Keratinocyte (primary cell): Measurements from ENCODE around the gene ZNF280A.

Experiments used
- CTCF ChIP-seq, 3 experiments: IDR thresholded peaks in 1 of 3; conservative IDR thresholded peaks in 1 of 3; optimal IDR thresholded peaks in 1 of 3; 2 replicates in 2 of 3; 3 replicates in 1 of 3; pipeline versions ENCODE3 to v1.5.1; 2011; ENCODE audit warnings: low read length in 3 of 3, mild to moderate bottlenecking in 3 of 3, moderate library complexity in 2 of 3, control low read depth in 1 of 3, inconsistent platforms in 1 of 3; ENCODE audit not compliant: insufficient read depth in 2 of 3; ENCODE audit errors: extremely low read depth in 1 of 3
- EZH2 ChIP-seq: IDR thresholded peaks from one replicate; pipeline ENCODE4 v1.6.1; 2012; ENCODE audit warnings: inconsistent platforms, mild to moderate bottlenecking, low read length, moderate library complexity

GRCh38 chr22:22465094-22465602 lies 54.9 kb downstream of the ZNF280A start:
- TF ChIP-seq CTCF (optimal IDR thresholded peaks at IDR 0.05 in 1 of 3, IDR thresholded peaks at IDR 0.05 in 1 of 3, conservative IDR thresholded peaks at IDR 0.05 in 1 of 3; ENCODE audit: extremely low read depth in 1 of 3, insufficient read depth in 2 of 3, low read length in 3 of 3) (no peak), EZH2 (no peak)
